ENCODE measurements around the gene PACSIN1.

DNA sequence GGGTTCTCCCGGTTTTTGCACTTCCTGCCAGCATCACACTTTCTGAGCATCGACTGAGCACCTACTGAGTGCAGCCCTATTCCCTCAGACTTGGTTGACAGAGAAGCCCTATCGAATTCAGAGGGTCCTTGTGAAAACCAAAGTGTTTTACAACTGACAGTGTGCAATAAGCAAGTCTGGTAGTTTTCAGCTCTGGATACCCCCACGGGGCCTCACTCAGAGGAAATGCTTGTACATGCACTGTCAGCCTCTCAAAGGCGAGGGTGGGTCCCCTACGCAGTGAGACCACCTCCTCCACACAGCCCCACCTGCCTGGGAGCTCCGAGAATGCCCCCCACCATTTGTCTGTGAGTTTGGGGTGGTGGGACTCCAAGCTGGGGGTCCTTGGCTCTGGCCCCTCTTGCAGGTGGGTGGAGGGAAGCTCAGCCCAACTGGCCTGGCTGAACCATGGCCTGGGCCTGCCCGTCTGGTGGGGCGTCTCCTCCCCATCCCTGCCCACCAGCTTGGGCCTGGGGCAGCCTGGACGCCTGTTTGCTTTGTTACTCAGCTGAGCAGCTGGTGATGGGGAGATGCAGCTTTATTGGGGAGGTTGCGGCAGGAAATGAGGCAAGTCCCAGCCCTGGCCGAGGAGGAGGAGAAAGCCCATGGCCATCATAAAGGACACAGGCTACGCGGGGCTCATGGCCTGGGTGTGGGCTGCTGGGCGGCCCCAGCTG is 88.6 kb downstream of the PACSIN1 start:
- TF ChIP-seq EZH2 (IDR thresholded peaks at IDR 0.05) (no peak), FOXP2 (optimal IDR thresholded peaks at IDR 0.05; ENCODE audit: control extremely low read depth, extremely low read length, insufficient read depth) (no peak)

All from SK-N-MC (cell line).